GM18505 (cell line): ENCODE measurements around the gene EXOC6B.

Experiments used
- ATAC-seq: cut with Tn5 transposase; IDR thresholded peaks from one replicate; pipeline ENCODE4 v1.9.1; 2021; ENCODE audit not compliant: unreplicated experiment
- POLR2A ChIP-seq: IDR thresholded peaks from 4 replicates; pipeline ENCODE4 v1.6.1; 2011; ENCODE audit warnings: borderline replicate concordance; ENCODE audit not compliant: insufficient read depth, insufficient read length; ENCODE audit errors: extremely low read depth

The EXOC6B gene

GRCh38 chr2:72395096-72395495 lies 430.7 kb downstream of the EXOC6B start:
- TF ChIP-seq POLR2A = no peak
- no peak for ATAC-seq

- no peak for ATAC-seq
Observed at GRCh38 chr2:72394541-72395070, 431.2 kb downstream of the EXOC6B start.

GRCh38 chr2:72389447-72389846 lies 436.4 kb downstream of the EXOC6B start:
- no peak for ATAC-seq
- no peak for TF ChIP-seq POLR2A

More at GRCh38 chr2:72394541-72395070, 431.2 kb downstream of the EXOC6B start:
- TF ChIP-seq POLR2A = no peak

GRCh38 chr2:72388263-72388662 lies 437.6 kb downstream of the EXOC6B start:
- no peak for ATAC-seq
- no peak for TF ChIP-seq POLR2A

- TF ChIP-seq POLR2A = no peak
Observed at GRCh38 chr2:72386288-72386687, 439.5 kb downstream of the EXOC6B start.

GRCh38 chr2:72378753-72379348 lies 447.0 kb downstream of the EXOC6B start:
- no peak for ATAC-seq

More at GRCh38 chr2:72386288-72386687, 439.5 kb downstream of the EXOC6B start:
- ATAC-seq = no peak

GRCh38 chr2:72367530-72368225 lies 458.2 kb downstream of the EXOC6B start:
- ATAC-seq = no peak
- no peak for TF ChIP-seq POLR2A

More at GRCh38 chr2:72378753-72379348, 447.0 kb downstream of the EXOC6B start:
- TF ChIP-seq POLR2A = no peak

- TF ChIP-seq POLR2A = no peak
Observed at GRCh38 chr2:72363406-72363805, 462.4 kb downstream of the EXOC6B start.

GRCh38 chr2:72362733-72363132 lies 463.1 kb downstream of the EXOC6B start:
- ATAC-seq = no peak
- TF ChIP-seq POLR2A = no peak

More at GRCh38 chr2:72363406-72363805, 462.4 kb downstream of the EXOC6B start:
- ATAC-seq = no peak

- no peak for ATAC-seq
- TF ChIP-seq POLR2A = no peak
Observed at GRCh38 chr2:72361521-72361920, 464.3 kb downstream of the EXOC6B start.

- ATAC-seq = no peak
- TF ChIP-seq POLR2A = no peak
Observed at GRCh38 chr2:72361042-72361441, 464.8 kb downstream of the EXOC6B start.

- no peak for ATAC-seq
- TF ChIP-seq POLR2A = no peak
Observed at GRCh38 chr2:72350852-72351251, 475.0 kb downstream of the EXOC6B start.

- no peak for ATAC-seq
- TF ChIP-seq POLR2A = no peak
Observed at GRCh38 chr2:72349016-72349415, 476.8 kb downstream of the EXOC6B start.

GRCh38 chr2:72347081-72347480 lies 478.8 kb downstream of the EXOC6B start:
- no peak for ATAC-seq
- no peak for TF ChIP-seq POLR2A
